HG03442 (cell line): Measurements from ENCODE around the gene MYRIP.
"Not testable (repeated sequence)": the region's sequence is repeated elsewhere in the genome, so short reads cannot be mapped to it uniquely, and the experiment has no call there.

ENCODE experiments used
- ATAC-seq: cut with Tn5 transposase; IDR thresholded peaks from one replicate; pipeline ENCODE4 v1.9.1; 2021; ENCODE audit warnings: mild to moderate bottlenecking, moderate library complexity; ENCODE audit not compliant: unreplicated experiment

The MYRIP gene

GRCh38 chr3:39805650-39806049 is 3.8 kb upstream of the MYRIP start:
- ATAC-seq: no peak

GRCh38 chr3:39806820-39807219 is 2.6 kb upstream of the MYRIP start:
- ATAC-seq: no peak

GRCh38 chr3:39808467-39809180 is 785 bp upstream of the MYRIP start:
- peak; percentile 16 for ATAC-seq

DNA sequence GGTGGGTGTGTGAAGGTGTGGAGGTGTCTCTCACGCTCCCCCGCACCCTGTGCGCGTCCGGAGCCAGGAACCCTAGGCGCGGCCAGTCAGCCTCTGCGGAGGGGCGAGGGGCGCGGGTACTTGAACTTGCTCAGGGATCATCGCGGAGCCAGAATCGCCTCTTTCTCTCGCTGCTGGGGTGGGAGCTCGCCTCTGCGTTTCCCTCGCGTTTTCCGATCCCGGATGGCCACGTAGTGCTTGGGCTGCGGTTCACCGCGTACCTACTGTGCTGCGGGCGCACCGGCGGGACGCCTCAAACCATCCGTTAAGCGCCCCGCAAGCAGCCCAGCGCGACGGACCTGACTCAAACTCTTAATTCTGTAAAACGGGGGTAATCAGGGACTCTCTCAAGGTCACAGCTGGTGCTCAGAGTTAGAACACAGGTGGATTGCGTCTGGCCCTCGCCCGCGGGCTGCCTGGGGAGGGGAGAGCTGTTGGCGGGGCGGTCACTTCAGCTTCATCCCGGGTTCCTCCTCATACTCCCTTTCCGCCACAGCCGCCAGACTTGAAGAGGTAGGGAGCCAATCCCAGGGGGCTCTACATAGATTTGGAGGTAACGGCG is 686 bp downstream of the MYRIP start:
- no peak for ATAC-seq

GRCh38 chr3:39810647-39811161 is 1.3 kb downstream of the MYRIP start:
- no peak for ATAC-seq

DNA sequence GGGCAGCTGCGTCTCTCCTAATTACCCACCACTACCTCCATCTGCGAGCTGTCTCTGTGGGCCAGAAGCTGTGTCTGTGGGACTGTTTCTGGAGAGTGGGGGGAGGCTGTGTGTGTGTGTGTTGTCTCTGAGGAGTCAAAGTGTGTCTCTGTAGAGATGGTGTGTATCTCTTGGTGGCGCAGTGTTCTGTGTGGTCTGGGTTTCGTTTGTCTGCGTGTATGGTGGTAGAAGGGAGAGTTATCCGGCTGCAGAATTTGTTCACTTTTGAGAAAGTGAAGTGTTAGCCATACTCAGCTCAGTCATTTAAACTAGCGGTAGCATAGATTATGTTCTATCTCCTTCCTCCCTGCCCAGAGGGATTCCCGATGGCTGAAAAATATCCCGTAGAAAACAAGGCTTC is 2.2 kb downstream of the MYRIP start:
- no peak for ATAC-seq

DNA sequence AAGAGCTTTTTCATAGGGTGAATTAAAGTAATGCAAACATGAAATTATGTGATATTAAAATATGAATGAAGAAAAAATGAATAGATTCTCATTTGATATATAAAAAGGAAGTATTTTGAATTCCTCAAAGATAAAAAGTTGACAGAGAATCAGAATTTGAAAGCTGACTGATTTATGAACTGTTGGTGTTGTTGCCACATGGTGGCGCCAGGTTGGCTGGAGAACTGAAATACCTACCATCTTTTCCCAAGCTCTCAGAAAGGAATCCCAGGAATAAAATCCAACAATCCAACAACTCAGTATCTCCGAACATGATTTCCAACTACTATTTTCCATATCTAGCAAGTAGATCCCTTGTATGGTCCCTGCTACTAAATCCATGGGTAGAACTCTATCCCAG is 3.1 kb downstream of the MYRIP start:
- ATAC-seq: no peak

GRCh38 chr3:39814007-39814406 is 4.6 kb downstream of the MYRIP start:
- ATAC-seq: no peak

DNA sequence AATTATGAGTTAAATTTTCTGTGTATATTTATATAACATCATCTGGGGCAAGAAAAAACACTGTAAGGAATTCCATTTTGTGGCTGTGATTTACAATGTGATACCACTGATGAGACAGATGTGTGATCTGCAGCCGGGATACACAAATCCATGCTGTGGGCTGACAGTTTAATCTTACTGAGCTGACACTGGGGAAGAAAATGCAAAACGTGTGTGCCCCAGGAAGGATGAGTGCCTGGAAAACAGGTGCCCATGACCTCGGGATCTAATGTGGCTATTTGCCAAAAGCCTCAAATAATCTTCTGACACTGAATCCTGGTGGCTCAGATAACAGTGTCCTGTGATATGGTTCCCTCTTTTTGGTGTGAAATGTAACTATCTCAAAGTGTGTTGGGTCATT is 10.5 kb downstream of the MYRIP start:
- ATAC-seq: no peak

DNA sequence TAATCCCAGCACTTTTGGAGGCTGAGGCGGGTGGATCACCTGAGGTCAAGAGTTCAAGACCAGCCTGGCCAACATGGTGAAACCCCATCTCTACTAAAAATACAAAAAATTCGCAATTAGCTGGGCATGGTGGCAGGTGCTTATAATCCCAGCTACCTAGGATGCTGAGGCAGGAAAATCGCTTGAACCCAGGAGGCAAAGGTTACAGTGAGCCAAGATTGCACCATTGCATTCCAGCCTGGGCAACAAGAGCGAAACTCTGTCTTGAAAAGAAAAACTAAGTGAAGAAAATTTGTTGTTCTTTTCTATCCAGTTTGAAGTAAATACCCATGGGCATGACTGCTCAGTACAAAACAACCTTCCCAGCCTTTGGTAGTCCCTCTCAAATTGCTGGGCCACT is 24.4 kb downstream of the MYRIP start:
- ATAC-seq: not testable (repeated sequence)

DNA sequence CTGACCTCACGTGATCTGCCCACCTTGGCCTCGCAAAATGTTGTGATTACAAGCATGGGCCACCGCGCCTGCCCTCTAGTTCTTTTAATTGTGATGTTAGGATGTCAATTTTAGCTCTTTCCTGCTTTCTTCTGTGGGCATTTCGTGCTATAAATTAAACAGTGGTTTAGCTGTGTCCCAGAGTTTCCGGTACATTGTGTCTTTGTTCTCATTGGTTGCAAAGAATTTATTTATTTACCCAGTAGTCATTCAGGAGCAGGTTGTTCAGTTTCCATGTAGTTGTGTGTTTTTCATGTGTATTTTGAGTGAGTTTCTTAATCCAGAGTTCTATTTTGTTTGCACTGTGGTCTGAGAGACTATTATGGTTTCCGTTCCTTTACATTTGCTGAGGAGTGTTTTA is 30.1 kb downstream of the MYRIP start:
- no peak for ATAC-seq

GRCh38 chr3:39843440-39843839 is 34.0 kb downstream of the MYRIP start:
- ATAC-seq: no peak

- no peak for ATAC-seq
Measured at GRCh38 chr3:39848365-39848764, 39.0 kb downstream of the MYRIP start.

DNA sequence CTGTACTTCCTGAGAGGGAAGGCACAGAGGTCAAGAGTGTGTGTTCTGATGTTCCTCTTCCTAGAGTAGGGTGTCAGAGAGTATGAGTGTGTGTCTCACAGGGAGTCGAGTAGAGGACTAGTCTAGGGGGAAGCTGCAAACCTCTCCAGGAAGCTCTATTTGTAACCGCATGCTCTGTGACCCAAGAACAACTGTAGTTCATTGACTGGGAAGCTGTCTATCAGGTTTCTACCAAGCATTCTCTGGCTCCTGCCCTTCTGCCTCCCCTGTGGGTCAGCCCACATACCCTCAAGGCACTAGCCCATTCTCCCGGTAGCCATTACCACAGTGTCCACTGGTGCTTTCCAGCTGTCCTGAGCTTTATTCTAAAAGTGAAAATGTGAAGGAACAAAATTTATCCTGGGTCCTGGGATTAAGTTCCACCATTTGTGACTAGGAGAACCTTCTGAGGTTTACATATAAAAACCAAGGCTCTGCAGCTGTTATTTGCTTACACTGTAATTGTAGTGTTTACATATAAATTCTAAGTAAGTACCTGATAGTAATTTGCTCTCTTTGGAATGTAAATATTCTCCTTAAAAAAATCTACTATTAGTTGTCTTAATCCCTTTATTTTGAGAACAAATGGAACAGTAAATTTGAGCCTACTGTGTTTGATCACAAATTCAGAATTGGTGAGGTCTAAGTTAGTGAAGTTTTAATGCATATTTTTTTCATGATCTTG is 40.7 kb downstream of the MYRIP start:
- ATAC-seq: no peak

DNA sequence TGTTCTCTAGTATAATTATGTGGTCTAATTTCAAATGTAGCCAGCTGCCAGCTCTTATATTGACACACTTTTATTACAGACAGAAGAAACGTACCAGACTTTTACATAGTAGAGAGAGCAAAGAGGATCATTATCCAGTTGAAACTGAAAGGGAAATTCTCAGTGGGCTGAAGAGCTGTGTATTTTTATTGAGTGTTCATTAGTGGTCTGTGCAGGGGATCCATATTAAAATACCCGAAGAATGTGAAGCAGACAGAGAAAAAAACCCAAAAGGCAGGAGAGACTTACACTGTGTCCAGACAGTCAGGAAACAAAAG is 41.3 kb downstream of the MYRIP start:
- ATAC-seq: no peak

- no peak for ATAC-seq
Measured at GRCh38 chr3:39855517-39855916, 46.1 kb downstream of the MYRIP start.

DNA sequence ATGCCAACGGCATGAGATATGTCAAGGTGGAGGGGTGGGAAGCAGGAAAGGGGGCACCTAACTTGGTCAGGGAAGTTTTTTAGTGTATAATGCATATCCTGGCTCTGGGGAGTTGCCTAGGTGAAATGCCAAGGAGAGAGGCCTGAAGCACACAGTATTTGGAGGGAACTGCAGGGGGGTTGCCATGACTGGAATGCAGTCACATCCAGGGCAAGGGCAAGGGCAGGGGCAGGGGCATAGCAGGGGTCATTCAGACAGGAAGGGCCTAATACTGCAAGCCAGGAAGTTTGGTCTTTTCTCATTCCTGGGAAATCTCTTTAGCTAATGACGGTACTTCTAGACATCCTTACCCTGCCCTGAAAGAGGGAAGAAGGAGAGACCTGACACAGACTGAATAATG is 60.5 kb downstream of the MYRIP start:
- ATAC-seq: no peak

GRCh38 chr3:39870706-39871105 is 61.3 kb downstream of the MYRIP start:
- no peak for ATAC-seq

DNA sequence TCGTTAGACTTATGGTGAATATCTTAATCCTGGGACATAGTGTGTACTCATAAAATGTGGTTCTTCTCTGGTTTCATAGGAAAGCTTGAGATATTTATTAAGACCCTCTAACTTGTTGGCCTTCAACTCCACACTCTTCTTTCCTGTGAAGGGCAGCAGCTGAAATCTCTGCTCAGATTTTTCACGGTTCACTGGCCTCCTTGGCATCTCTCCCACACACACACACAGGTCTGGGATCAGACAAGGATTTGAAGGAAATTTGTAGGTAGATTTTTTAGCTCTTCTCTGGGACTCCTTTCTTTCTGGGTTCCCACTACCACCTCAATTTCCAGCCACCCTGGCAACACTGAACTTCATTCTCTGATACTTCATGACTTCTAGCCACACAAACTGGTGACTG is 70.2 kb downstream of the MYRIP start:
- no peak for ATAC-seq

DNA sequence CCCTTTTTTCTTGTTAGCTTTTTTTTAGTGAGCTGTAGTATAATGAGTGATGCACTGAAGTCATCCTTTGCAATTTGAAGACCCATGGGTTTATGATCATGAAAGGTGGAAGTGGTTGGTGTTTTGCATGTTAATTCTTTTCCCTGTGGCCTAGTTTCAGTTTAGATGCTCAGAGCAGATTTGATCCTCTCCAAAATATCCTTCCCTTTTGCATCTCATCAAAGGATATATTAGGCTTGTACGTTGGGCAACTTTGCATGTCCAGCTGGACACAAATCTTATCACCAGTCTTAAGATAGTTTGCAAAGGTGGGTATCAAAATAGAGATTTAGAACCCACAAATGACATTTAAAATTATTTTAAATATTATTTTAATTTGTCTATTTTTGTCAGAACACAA is 72.7 kb downstream of the MYRIP start:
- no peak for ATAC-seq

DNA sequence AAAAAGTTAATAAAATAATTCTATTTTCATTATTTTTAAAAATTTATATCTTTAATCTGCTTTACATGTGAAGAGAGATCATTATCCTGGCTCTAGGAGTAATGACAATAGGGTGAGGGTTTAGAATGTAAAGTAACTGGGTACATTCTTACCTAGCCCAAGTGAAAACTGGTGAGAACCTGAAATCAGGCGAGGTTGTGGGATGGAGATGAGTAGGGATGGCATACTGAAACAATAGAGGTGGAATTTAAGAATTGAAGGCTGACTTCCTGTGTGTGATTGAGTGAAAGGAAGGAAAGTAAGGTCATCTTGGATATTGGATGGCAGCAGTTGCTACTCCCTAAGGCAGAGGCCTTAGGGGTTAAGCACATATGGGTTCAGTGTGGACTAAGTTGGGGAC is 82.7 kb downstream of the MYRIP start:
- ATAC-seq: no peak

- no peak for ATAC-seq
Measured at GRCh38 chr3:39896184-39896583, 86.8 kb downstream of the MYRIP start.
